Measurements from ENCODE around the gene PSMD6. TPM values are rescaled to one million over a fixed set of nuclear protein-coding genes. Genes with fewer than 3 reads are reported as not detected.
A peak's percentile ranks its signal among the peaks of the same experiment; 100 is the strongest.

Gene PSMD6
- total and polyA plus RNA-seq, 9 of the 15 experiments (the other 6 are each of a cell fraction or from before 2014, with no cell fraction given), result 78.2 to 133 (median 113) TPM

DNA sequence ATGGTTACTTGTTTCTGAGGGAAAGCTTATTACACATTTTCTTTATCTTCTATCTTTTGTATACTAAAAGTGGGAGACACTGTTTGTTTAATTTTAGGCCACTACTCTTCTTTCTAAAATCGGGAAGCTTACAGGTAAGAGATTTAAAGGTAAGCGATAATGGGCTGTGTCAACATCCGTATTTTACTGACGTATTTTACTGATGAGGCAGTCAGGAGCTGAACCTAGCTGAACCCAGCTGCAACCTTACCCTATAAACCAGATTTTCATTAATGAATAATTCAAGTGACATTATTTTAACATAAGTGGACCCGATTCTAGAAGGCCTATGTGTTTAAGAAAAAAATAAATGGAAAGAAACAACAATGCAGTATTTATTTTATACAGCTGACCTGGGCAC, 13.1 kb downstream of the PSMD6 start:
- in situ Hi-C loops (cut with MboI), result no loop called here
- Histone ChIP-seq H3K79me2 (ENCODE audit: control insufficient read depth, insufficient read depth, low read length) (peaks cover 32% of the 10 kb centered on the region), H3K9me1 (ENCODE audit: control insufficient read depth, insufficient read depth, low read length) (no peaks in the 10 kb centered on the region), H4K20me1 (replicated peaks; ENCODE audit: control insufficient read depth, insufficient read depth, low read length) (0 out of 2 replicates have a peak, but pooled peaks cover 4% of the 10 kb centered on the region), H3K27ac (ENCODE audit: extremely low read depth, low read depth, low read length) (no peak overlapping the region), H3K9me3 (replicated peaks; ENCODE audit: control insufficient read depth, insufficient read depth, low read depth, low read length) (no peaks in the 10 kb centered on the region), H3K27me3 (ENCODE audit: control insufficient read depth in 2 of 2, insufficient read depth in 2 of 2, low read length in 2 of 2) (no peaks in the 10 kb centered on the region), H3K9ac (ENCODE audit: insufficient read depth in 1 of 2, low read depth in 2 of 2, low read length in 2 of 2) (no peak overlapping the region), H3K4me3 (no peak overlapping the region), H3K36me3 (ENCODE audit: control insufficient read depth, insufficient read depth, low read length) (peaks cover 100% of the 10 kb centered on the region), H2AFZ (ENCODE audit: low read depth, low read length) (no peak overlapping the region), H3K4me1 (replicated peaks in 1 of 2; ENCODE audit: control insufficient read depth in 2 of 2, insufficient read depth in 2 of 2, low read length in 2 of 2) (peaks cover 0 to 11% of the 10 kb centered on the region in 2 experiments; a peak in 3 of 5 replicates), H3K4me2 (ENCODE audit: insufficient read depth, low read length) (no peak overlapping the region)
- no TSS peak for BruUV-seq (replicated peaks)
- FAIRE-seq (no peak), ATAC-seq (no peak), DNase-seq (ENCODE audit: extremely low read depth in 1 of 4, low spot score in 3 of 4) (no peak)
- TF ChIP-seq ZNF695 (CRISPR knock-in tag; IDR thresholded peaks at IDR 0.05), result no peak
- TF ChIP-seq, protein P1, sequence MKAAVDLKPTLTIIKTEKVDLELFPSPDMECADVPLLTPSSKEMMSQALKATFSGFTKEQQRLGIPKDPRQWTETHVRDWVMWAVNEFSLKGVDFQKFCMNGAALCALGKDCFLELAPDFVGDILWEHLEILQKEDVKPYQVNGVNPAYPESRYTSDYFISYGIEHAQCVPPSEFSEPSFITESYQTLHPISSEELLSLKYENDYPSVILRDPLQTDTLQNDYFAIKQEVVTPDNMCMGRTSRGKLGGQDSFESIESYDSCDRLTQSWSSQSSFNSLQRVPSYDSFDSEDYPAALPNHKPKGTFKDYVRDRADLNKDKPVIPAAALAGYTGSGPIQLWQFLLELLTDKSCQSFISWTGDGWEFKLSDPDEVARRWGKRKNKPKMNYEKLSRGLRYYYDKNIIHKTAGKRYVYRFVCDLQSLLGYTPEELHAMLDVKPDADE (conservative IDR thresholded peaks at IDR 0.05; ENCODE audit: control insufficient read depth, low read depth, low read length), result no peak
- TF ChIP-seq, protein P2, sequence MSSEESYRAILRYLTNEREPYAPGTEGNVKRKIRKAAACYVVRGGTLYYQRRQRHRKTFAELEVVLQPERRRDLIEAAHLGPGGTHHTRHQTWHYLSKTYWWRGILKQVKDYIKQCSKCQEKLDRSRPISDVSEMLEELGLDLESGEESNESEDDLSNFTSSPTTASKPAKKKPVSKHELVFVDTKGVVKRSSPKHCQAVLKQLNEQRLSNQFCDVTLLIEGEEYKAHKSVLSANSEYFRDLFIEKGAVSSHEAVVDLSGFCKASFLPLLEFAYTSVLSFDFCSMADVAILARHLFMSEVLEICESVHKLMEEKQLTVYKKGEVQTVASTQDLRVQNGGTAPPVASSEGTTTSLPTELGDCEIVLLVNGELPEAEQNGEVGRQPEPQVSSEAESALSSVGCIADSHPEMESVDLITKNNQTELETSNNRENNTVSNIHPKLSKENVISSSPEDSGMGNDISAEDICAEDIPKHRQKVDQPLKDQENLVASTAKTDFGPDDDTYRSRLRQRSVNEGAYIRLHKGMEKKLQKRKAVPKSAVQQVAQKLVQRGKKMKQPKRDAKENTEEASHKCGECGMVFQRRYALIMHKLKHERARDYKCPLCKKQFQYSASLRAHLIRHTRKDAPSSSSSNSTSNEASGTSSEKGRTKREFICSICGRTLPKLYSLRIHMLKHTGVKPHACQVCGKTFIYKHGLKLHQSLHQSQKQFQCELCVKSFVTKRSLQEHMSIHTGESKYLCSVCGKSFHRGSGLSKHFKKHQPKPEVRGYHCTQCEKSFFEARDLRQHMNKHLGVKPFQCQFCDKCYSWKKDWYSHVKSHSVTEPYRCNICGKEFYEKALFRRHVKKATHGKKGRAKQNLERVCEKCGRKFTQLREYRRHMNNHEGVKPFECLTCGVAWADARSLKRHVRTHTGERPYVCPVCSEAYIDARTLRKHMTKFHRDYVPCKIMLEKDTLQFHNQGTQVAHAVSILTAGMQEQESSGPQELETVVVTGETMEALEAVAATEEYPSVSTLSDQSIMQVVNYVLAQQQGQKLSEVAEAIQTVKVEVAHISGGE (CRISPR knock-in tag; IDR thresholded peaks at IDR 0.05), result peak in 1 of 3 experiments; percentile 46; a peak in 1 of 6 replicates
- CTCF ChIA-PET (ENCODE audit: low intra/inter-chr PET ratio), result no interaction called here
- 95% methylated on average over 5 of the region's 5 CpGs for WGBS (ENCODE audit: insufficient coverage, low coverage, missing lambda C conversion rate)
- POLR2A ChIA-PET, result no interaction called here
- intact Hi-C loops (cut with micrococcal nuclease), result loop anchor here (10.0 kb wide), 1 partner anchor 165 kb away; no protein-coding TSS in a partner anchor

All from K562 (cell line).